H1 (cell line): Measurements from ENCODE around the gene HIVEP3. TPM values are rescaled to one million over a fixed set of nuclear protein-coding genes. Genes with fewer than 3 reads are reported as not detected.

Experiments used
- CTCF ChIA-PET: fragments of 300-600 bp; sonication (Branson Sonifier 250); formaldehyde crosslinking; loops from one replicate; lab custom pipeline; 2021; ENCODE audit not compliant: partially characterized antibody; lab: Charles Lee
- POLR2A ChIA-PET: fragments of 300-600 bp; sonication (Branson Sonifier 250); formaldehyde crosslinking; loops from one replicate; lab custom pipeline; 2021; ENCODE audit warnings: inconsistent platforms; ENCODE audit not compliant: partially characterized antibody; lab: Charles Lee
- DNase-seq, 2 experiments: peaks; one replicate each; pipeline versions ENCODE4 v3.0.0 to v3.0.0-alpha.2; 2010 to 2022; ENCODE audit warnings: low spot score in 2 of 2, low read depth in 1 of 2, mixed read lengths in 1 of 2
- FAIRE-seq: peaks from 2 replicates; lab custom pipeline; 2011; peaks lifted over from hg19 to GRCh38; lab: Jason Lieb, UNC
- H2AFZ ChIP-seq: 2 replicates; pipeline ENCODE4 v1.8.1; 2012; ENCODE audit warnings: low read length, inconsistent platforms
- H2AK5ac ChIP-seq: 2 replicates; pipeline ENCODE4 v1.6.1; 2013; ENCODE audit warnings: low read depth, low read length
- H2BK120ac ChIP-seq: replicated peaks from 2 replicates; pipeline ENCODE3; 2013; ENCODE audit warnings: low read depth, low read length, inconsistent platforms
- H2BK12ac ChIP-seq: 2 replicates; pipeline ENCODE4 v1.6.1; 2013; ENCODE audit warnings: low read depth, low read length
- H2BK15ac ChIP-seq: 2 replicates; pipeline ENCODE4 v1.6.1; 2013; ENCODE audit warnings: low read length
- H2BK20ac ChIP-seq: 2 replicates; pipeline ENCODE4 v1.6.1; 2013; ENCODE audit warnings: low read length
- H2BK5ac ChIP-seq: 2 replicates; pipeline ENCODE4 v1.6.1; 2013; ENCODE audit warnings: low read depth, low read length
- H3K14ac ChIP-seq: 2 replicates; pipeline ENCODE4 v1.6.1; 2013; ENCODE audit warnings: inconsistent platforms; ENCODE audit not compliant: insufficient read length
- H3K18ac ChIP-seq: 2 replicates; pipeline ENCODE4 v1.6.1; 2013; ENCODE audit warnings: low read length; ENCODE audit errors: extremely low read depth
- H3K23ac ChIP-seq: 2 replicates; pipeline ENCODE4 v1.6.1; 2013; ENCODE audit warnings: inconsistent platforms; ENCODE audit not compliant: insufficient read length
- H3K23me2 ChIP-seq: 2 replicates; pipeline ENCODE4 v1.6.1; 2013; ENCODE audit warnings: low read depth, low read length
- H3K27ac ChIP-seq: 2 replicates; pipeline ENCODE4 v1.6.1; 2011; ENCODE audit warnings: low read depth, low read length, inconsistent platforms
- H3K27me3 ChIP-seq, 4 experiments: replicated peaks in 1 of 4; 1 replicate in 1 of 4; 2 replicates in 3 of 4; pipeline versions ENCODE4 v1.6.1 to v1.8.1; 2011 to 2013; ENCODE audit warnings: low read length in 3 of 4, mild to moderate bottlenecking in 3 of 4, inconsistent platforms in 2 of 4, mixed read lengths in 2 of 4, moderate library complexity in 1 of 4; ENCODE audit not compliant: control insufficient read depth in 3 of 4, insufficient read depth in 3 of 4; ENCODE audit errors: extremely low read depth in 1 of 4
- H3K36me3 ChIP-seq, 4 experiments: 2 replicates each; pipeline versions ENCODE4 v1.6.1 to v1.8.1; 2011 to 2013; ENCODE audit warnings: mild to moderate bottlenecking in 4 of 4, low read length in 3 of 4, moderate library complexity in 2 of 4, control low read depth in 1 of 4, inconsistent platforms in 1 of 4; ENCODE audit not compliant: insufficient read depth in 4 of 4, control insufficient read depth in 2 of 4
- H3K4ac ChIP-seq: replicated peaks from 2 replicates; pipeline ENCODE3; 2013; ENCODE audit warnings: low read length, low read depth, mixed read lengths, inconsistent platforms; ENCODE audit not compliant: insufficient read length
- H3K4me1 ChIP-seq, 4 experiments: replicated peaks in 1 of 4; 1 replicate in 1 of 4; 2 replicates in 3 of 4; pipeline versions ENCODE4 v1.6.1 to v1.8.1; 2011 to 2013; ENCODE audit warnings: low read length in 3 of 4, inconsistent platforms in 2 of 4, mixed read lengths in 1 of 4; ENCODE audit not compliant: insufficient read depth in 4 of 4, control insufficient read depth in 3 of 4
- H3K4me2 ChIP-seq, 2 experiments: 2 replicates each; pipeline versions ENCODE4 v1.6.1 to v1.8.1; 2011 to 2013; ENCODE audit warnings: low read depth in 2 of 2, low read length in 2 of 2, control low read depth in 1 of 2, inconsistent platforms in 1 of 2, mild to moderate bottlenecking in 1 of 2; ENCODE audit not compliant: insufficient read depth in 1 of 2
- H3K4me3 ChIP-seq, 4 experiments: fragments of 200-600, 300-600 bp in 1 of 4; sonication (generic), shearing (Covaris generic), sonication (Bioruptor Twin) in 1 of 4; 2 replicates each; pipeline versions ENCODE4 v1.5.1 to v1.8.1; 2011 to 2016; ENCODE audit warnings: low read length in 4 of 4, low read depth in 3 of 4, control low read depth in 2 of 4, inconsistent platforms in 2 of 4, mild to moderate bottlenecking in 2 of 4, mixed read lengths in 1 of 4, moderate library complexity in 1 of 4; ENCODE audit not compliant: insufficient read depth in 2 of 4; ENCODE audit errors: extremely low read depth in 1 of 4
- H3K56ac ChIP-seq: replicated peaks from 2 replicates; pipeline ENCODE3; 2013; ENCODE audit warnings: low read depth, mild to moderate bottlenecking, mixed read lengths, low read length, inconsistent platforms; ENCODE audit not compliant: insufficient read length
- H3K79me1 ChIP-seq: 2 replicates; pipeline ENCODE4 v1.6.1; 2013; ENCODE audit warnings: low read depth, low read length, control low read depth
- H3K79me2 ChIP-seq, 2 experiments: 2 replicates each; pipeline versions ENCODE4 v1.6.1 to v1.8.1; 2012 to 2013; ENCODE audit warnings: low read length in 2 of 2, mild to moderate bottlenecking in 2 of 2, inconsistent platforms in 1 of 2; ENCODE audit not compliant: insufficient read depth in 2 of 2, control insufficient read depth in 1 of 2
- H3K9ac ChIP-seq, 4 experiments: replicated peaks in 1 of 4; 1 replicate in 1 of 4; 2 replicates in 3 of 4; pipeline versions ENCODE4 v1.6.1 to v1.8.1; 2011 to 2013; ENCODE audit warnings: low read depth in 3 of 4, low read length in 3 of 4, control low read depth in 2 of 4, mild to moderate bottlenecking in 2 of 4, moderate library complexity in 2 of 4, inconsistent platforms in 1 of 4; ENCODE audit errors: extremely low read depth in 1 of 4
- H3K9me3 ChIP-seq, 2 experiments: 2 replicates each; pipeline versions ENCODE4 v1.6.1 to v1.8.1; 2012 to 2013; ENCODE audit warnings: mild to moderate bottlenecking in 2 of 2, moderate library complexity in 2 of 2, control low read depth in 1 of 2, inconsistent platforms in 1 of 2, low read depth in 1 of 2, low read length in 1 of 2, mixed read lengths in 1 of 2; ENCODE audit not compliant: insufficient read depth in 2 of 2
- H4K20me1 ChIP-seq, 2 experiments: replicated peaks in 1 of 2; 2 replicates each; pipeline versions ENCODE3 to v1.8.1; 2011 to 2013; ENCODE audit warnings: inconsistent platforms in 2 of 2, low read length in 2 of 2, mild to moderate bottlenecking in 1 of 2; ENCODE audit not compliant: insufficient read depth in 2 of 2, control insufficient read depth in 1 of 2
- H4K5ac ChIP-seq: 2 replicates; pipeline ENCODE4 v1.6.1; 2013; ENCODE audit warnings: low read length, low read depth, mixed read lengths, inconsistent platforms; ENCODE audit not compliant: insufficient read length
- H4K8ac ChIP-seq: 2 replicates; pipeline ENCODE4 v1.8.0; 2013; ENCODE audit warnings: mild to moderate bottlenecking, moderate library complexity, low read length, inconsistent platforms; ENCODE audit not compliant: insufficient read depth; ENCODE audit errors: extremely low read depth
- H4K91ac ChIP-seq: replicated peaks from 2 replicates; pipeline ENCODE3; 2013; ENCODE audit warnings: low read length, mixed read lengths, inconsistent platforms; ENCODE audit not compliant: insufficient read length
- CREB1 ChIP-seq: IDR thresholded peaks from 2 replicates; pipeline ENCODE4 v1.6.1; 2012; ENCODE audit warnings: inconsistent platforms
- RAD21 ChIP-seq, 2 experiments: IDR thresholded peaks in 1 of 2; conservative IDR thresholded peaks in 1 of 2; 2 replicates each; pipeline ENCODE4 v1.6.1; 2011; ENCODE audit warnings: low read depth in 2 of 2, low read length in 2 of 2, improper control_type of control experiment in 1 of 2, inconsistent platforms in 1 of 2, mild to moderate bottlenecking in 1 of 2, moderate library complexity in 1 of 2
- WGBS, 2 experiments: shearing (Covaris generic) in 1 of 2; methylation state at CpG; one replicate each; pipeline versions ENCODE4 v1.1.6 to v1.1.7; 2013 to 2015; ENCODE audit warnings: low lambda C conversion rate in 2 of 2, mixed read lengths in 2 of 2, inconsistent platforms in 1 of 2, low coverage in 1 of 2, missing lambda C conversion rate in 1 of 2; ENCODE audit not compliant: insufficient replicate concordance in 2 of 2, insufficient coverage in 1 of 2, insufficient read length in 1 of 2; ENCODE audit errors: extremely low coverage in 1 of 2, missing lambda C conversion rate in 1 of 2; 5-methylcytosine and 5-hydroxymethylcytosine counted together
- polyA plus RNA-seq, 7 experiments: library from polyadenylated mRNA; depleted of rRNA in 3 of 7; stranded (reverse) in 5 of 7; unstranded in 2 of 7; fragments of >200 nt in 5 of 7; fragments of 200-250 nt in 2 of 7; gene quantifications; 1 replicate in 5 of 7; 2 replicates in 1 of 7; 4 replicates in 1 of 7; pipeline versions ENCODE4 v1.2.1 to v1.2.3, GENCODE V29; 2011 to 2013; ENCODE audit warnings: missing spikeins in 2 of 7, mixed read lengths in 2 of 7
- total RNA-seq: library from RNA; stranded (reverse); fragmentation: NEBNext Ultra II Directional; extraction: Animal tissue kit (Norgen Biotek cat#: 25700); gene quantifications from 2 replicates; pipeline ENCODE4 v1.2.1, GENCODE V29; 2021

The HIVEP3 gene
- total and polyA plus RNA-seq, 2 of the 8 experiments (the other 6 are each of a cell fraction or from before 2014, with no cell fraction given) = 0.24 to 0.69 TPM

DNA sequence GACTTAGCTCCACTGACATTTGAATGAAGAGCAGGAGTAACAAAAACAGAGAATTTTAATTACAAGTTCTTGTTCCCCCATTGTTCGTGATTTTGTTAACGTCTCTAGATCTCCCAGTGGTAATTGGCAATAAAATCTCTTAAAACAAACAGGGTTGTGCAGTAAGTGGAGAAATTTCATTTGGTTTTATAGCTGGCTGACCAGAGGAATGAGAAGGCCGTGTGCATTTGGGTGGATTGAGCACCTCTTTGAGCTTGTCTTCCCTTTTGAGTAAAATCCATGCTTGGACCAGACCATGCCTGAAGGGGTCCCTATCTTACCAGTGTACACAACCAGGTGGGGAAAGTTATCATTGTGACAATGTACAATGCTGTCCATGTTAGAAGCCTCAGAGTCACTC lies 137.8 kb downstream of the HIVEP3 start:
- no peak overlapping the region for H2BK12ac ChIP-seq
- H3K23me2 ChIP-seq = no peaks in the 10 kb centered on the region
- H3K27ac ChIP-seq = no peak overlapping the region
- H3K79me1 ChIP-seq = no peaks in the 10 kb centered on the region
- no peaks in the 10 kb centered on the region for H3K36me3 ChIP-seq
- H4K5ac ChIP-seq = no peak overlapping the region
- POLR2A ChIA-PET = interaction anchor here (0.9 kb wide), 1 partner anchor 16 kb away, joined by 3 read pairs; no protein-coding TSS in a partner anchor
- H3K9ac ChIP-seq = no peak overlapping the region
- no peak overlapping the region for H4K8ac ChIP-seq
- H2BK120ac ChIP-seq = no peak overlapping the region
- no peak overlapping the region for H3K14ac ChIP-seq
- 87% methylated on average over 3 of the region's 3 CpGs; no CpG with 5 or more reads in 1 of the 2 experiments for WGBS, 2 experiments
- no peaks in the 10 kb centered on the region for H3K79me2 ChIP-seq
- CTCF ChIA-PET = interaction anchor here (0.6 to 2.1 kb wide), 9 partner anchors 19 to 268 kb away, joined by 3 to 7 read pairs (median 3); no protein-coding TSS in a partner anchor
- no peak overlapping the region for H3K56ac ChIP-seq
- H2AK5ac ChIP-seq = no peak overlapping the region
- H3K4me1 ChIP-seq = peaks cover 0 to 7% (median 0%) of the 10 kb centered on the region in 4 experiments; a peak in 6 of 7 replicates
- FAIRE-seq (no peak), DNase-seq (no peak)
- H2AFZ ChIP-seq = no peak overlapping the region
- H2BK15ac ChIP-seq = no peak overlapping the region
- no peak overlapping the region for H3K4ac ChIP-seq
- H2BK20ac ChIP-seq = no peak overlapping the region
- H3K18ac ChIP-seq = no peak overlapping the region
- H3K23ac ChIP-seq = no peak overlapping the region
- H3K9me3 ChIP-seq = no peaks in the 10 kb centered on the region
- no peak overlapping the region for H3K4me2 ChIP-seq
- no peaks in the 10 kb centered on the region for H4K20me1 ChIP-seq
- no peak overlapping the region for H2BK5ac ChIP-seq
- TF ChIP-seq RAD21 (IDR thresholded peaks at IDR 0.05 in 1 of 2, conservative IDR thresholded peaks at IDR 0.05 in 1 of 2; ENCODE audit: low read depth in 2 of 2, low read length in 2 of 2) (0 out of 4 replicates have a peak, but pooled peaks of 1 of the 2 experiments have one; percentile 9), CREB1 (no peak)
- H3K4me3 ChIP-seq = no peak overlapping the region
- H4K91ac ChIP-seq = no peak overlapping the region
- H3K27me3 ChIP-seq = no peaks in the 10 kb centered on the region
